Esophagus muscularis mucosa (tissue), 4 donors: ENCODE measurements around the gene ENDOG. TPM values are rescaled to one million over a fixed set of nuclear protein-coding genes. Genes with fewer than 3 reads are reported as not detected.
"Not testable (repeated sequence)": the region's sequence is repeated elsewhere in the genome, so short reads cannot be mapped to it uniquely, and the experiment has no call there.

Experiments
- DNase-seq: peaks from one replicate; pipeline ENCODE4 v3.0.0-alpha.2; 2017; ENCODE audit errors: extremely low spot score
- H3K27ac ChIP-seq, 4 donors: fragments of 200-600 bp; sonication (generic); replicated peaks in 1 of 4; 1 replicate in 3 of 4; 2 replicates in 1 of 4; pipeline ENCODE4 v1.5.1; 2016 to 2019; ENCODE audit warnings: mild to moderate bottlenecking in 1 of 4
- H3K27me3 ChIP-seq, 4 donors: fragments of 200-600 bp; sonication (generic); one replicate each; pipeline versions ENCODE4 v1.5.1 to v1.6.0; 2016 to 2019
- H3K36me3 ChIP-seq, 4 donors: fragments of 200-600 bp; sonication (generic); one replicate each; pipeline ENCODE4 v1.5.1; 2016 to 2019
- H3K4me1 ChIP-seq, 4 donors: fragments of 200-600 bp; sonication (generic); one replicate each; pipeline ENCODE4 v1.5.1; 2016 to 2019
- H3K4me3 ChIP-seq, 4 donors: fragments of 200-600 bp; sonication (generic); 1 replicate in 2 of 4; 2 replicates in 2 of 4; pipeline ENCODE4 v1.5.1; 2016 to 2019; ENCODE audit warnings: mild to moderate bottlenecking in 4 of 4, moderate library complexity in 1 of 4
- H3K9me3 ChIP-seq, 4 donors: fragments of 200-600 bp; sonication (generic); 1 replicate in 3 of 4; 2 replicates in 1 of 4; pipeline ENCODE4 v1.5.1; 2016 to 2019
- EP300 ChIP-seq: sonication (generic); formaldehyde crosslinking; IDR thresholded peaks from one replicate; pipeline ENCODE4 v1.6.1; 2017; ENCODE audit warnings: antibody characterized with exemption
- POLR2A ChIP-seq: fragments of 450-650 bp; IDR thresholded peaks from one replicate; pipeline ENCODE4 v1.6.1; 2017; ENCODE audit warnings: antibody characterized with exemption, moderate library complexity, mild to moderate bottlenecking, low read depth
- POLR2AphosphoS5 ChIP-seq, 2 donors: sonication (generic); formaldehyde crosslinking; IDR thresholded peaks; one replicate each; pipeline ENCODE4 v1.6.1; 2017; ENCODE audit warnings: antibody characterized with exemption in 2 of 2
- WGBS: methylation state at CpG from one replicate; pipeline ENCODE4 v1.1.5; 2018; 5-methylcytosine and 5-hydroxymethylcytosine counted together
- intact Hi-C: fragments of 100-400 bp; cut with DNase I; formaldehyde crosslinking; loops from one replicate; pipeline ENCODE4 v1.15.1; 2023
- total RNA-seq, 4 donors: library from RNA; depleted of rRNA; stranded (reverse); fragments of >200 nt; gene quantifications; one replicate each; pipeline versions ENCODE4 v1.1.0 to v1.2.1, GENCODE V29; 2016
- TF ChIP-seq, protein P1 (sequence below), 3 experiments: fragments of 200-600 bp in 2 of 3; fragments of 450-650 bp in 1 of 3; sonication (generic) in 2 of 3; IDR thresholded peaks; one replicate each; pipeline ENCODE4 v1.5.1; 2017 to 2019; ENCODE audit warnings: antibody characterized with exemption in 3 of 3, mild to moderate bottlenecking in 2 of 3, moderate library complexity in 1 of 3

Gene ENDOG
- total RNA-seq, 4 donors from 2014 or later, result 21.4 to 44.5 (median 37.5) TPM

DNA sequence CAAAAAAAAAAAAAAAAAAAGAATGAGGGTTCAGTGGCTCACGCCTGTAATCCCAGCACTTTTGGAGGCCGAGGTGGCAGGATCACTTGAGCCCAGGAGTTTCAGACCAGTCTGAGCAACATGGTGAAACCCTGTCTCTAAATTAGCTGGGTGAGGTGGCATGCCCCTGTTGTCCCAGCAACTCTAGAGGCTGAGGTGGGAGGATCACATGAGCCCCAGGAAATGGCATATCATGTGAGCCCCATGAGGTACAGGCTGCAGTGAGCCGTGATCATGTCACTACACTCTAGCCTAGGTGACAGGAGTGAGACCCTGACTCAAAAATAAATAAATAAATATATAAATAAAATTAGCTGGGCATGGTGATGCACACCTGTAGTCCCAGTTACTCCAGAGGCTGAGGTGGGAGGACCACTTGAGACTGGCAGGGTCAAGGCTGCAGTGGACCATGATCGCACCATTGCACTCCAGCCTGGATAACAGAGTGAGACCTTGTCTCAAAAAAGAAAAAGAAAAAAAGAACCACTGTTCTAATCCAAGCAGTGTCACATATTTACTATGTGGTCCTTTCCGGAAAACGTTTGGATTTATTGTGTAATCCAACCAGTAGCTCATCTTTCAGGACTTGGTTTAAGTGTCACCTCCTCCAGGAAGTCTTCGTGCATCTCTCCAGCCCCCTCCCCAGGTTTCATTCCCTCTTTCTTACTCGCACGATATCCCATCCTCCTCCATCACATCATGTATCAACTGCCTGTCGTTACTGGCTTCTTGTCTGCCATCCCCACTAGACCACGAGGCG is 23.6 kb downstream of the ENDOG start:
- Histone ChIP-seq H3K36me3 (peaks cover 0 to 42% (median 20%) of the 10 kb centered on the region in 4 donors), H3K4me1 (no peaks in the 10 kb centered on the region), H3K4me3 (no peak overlapping the region), H3K9me3 (no peaks in the 10 kb centered on the region), H3K27ac (no peak overlapping the region), H3K27me3 (no peaks in the 10 kb centered on the region)
- no peak for DNase-seq
- intact Hi-C loops, result no loop called here
- TF ChIP-seq EP300 (no peak), POLR2AphosphoS5 (IDR thresholded peaks at IDR 0.05) (no peak), POLR2A (no peak)
- TF ChIP-seq, protein P1, sequence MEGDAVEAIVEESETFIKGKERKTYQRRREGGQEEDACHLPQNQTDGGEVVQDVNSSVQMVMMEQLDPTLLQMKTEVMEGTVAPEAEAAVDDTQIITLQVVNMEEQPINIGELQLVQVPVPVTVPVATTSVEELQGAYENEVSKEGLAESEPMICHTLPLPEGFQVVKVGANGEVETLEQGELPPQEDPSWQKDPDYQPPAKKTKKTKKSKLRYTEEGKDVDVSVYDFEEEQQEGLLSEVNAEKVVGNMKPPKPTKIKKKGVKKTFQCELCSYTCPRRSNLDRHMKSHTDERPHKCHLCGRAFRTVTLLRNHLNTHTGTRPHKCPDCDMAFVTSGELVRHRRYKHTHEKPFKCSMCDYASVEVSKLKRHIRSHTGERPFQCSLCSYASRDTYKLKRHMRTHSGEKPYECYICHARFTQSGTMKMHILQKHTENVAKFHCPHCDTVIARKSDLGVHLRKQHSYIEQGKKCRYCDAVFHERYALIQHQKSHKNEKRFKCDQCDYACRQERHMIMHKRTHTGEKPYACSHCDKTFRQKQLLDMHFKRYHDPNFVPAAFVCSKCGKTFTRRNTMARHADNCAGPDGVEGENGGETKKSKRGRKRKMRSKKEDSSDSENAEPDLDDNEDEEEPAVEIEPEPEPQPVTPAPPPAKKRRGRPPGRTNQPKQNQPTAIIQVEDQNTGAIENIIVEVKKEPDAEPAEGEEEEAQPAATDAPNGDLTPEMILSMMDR (IDR thresholded peaks at IDR 0.05), result no peak
- 89% methylated on average over 12 of the region's 12 CpGs for WGBS

DNA sequence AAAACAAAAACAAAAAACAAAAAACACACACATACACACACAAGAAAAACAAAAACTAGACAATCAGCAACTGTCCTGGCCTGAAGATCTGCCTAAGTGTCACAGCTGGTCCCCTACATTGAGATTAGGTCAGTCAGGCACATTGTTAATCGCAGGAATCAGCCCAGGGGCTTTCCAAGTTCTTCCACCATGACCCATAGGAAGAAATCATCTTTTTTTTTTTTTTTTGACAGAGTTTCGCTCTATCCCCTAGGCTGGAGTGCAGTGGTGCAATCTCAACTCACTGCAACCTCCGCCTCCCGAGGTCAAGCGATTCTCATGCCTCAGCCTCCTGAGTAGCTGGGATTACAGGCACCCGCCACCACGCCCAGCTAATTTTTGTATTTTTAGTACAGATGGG is 24.9 kb downstream of the ENDOG start:
- intact Hi-C loops, H3K27me3 ChIP-seq, H3K4me3 ChIP-seq, H3K27ac ChIP-seq, DNase-seq, H3K9me3 ChIP-seq, H3K4me1 ChIP-seq: not testable (repeated sequence)
- 97% methylated on average over 7 of the region's 7 CpGs for WGBS
- H3K36me3 ChIP-seq, result peaks cover 0 to 32% (median 15%) of the 10 kb centered on the region in 4 donors

DNA sequence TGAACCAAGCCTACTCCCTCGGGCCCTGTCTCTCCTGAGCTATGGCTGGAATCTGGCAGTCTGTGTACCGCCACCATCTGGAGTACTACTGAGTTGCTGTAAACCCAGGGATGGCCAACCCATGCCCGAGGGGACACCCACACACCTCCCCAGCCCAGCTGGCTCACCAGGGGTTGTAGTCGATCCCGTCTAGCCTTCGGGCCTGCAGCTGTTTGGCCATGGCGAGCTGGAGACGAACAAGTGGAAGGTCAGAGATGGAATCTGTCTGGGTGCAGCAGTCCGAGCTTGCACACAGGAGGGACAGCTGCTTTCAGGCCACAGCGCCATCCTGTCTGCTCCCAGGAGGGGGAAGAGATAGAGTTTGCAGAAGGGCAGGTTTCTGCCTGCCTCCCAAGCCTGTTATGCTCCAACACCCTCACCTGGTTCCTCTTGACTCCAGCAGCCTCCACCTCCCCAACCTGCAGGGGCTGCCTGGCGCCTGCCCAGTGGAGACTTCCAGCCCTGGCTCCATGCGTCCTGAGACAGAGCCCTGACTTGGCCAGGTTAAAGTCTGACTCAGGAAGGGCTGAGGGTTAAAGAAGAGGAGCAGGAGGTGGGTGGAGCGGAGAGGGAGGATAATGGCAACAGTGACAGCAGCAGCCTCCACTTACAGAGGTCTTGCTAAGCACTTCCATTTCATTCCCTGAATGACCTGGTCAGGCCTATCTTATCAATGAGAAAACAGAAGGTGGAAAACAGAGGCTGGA is 27.1 kb downstream of the ENDOG start:
- Histone ChIP-seq H3K4me3 (no peak overlapping the region), H3K4me1 (no peaks in the 10 kb centered on the region), H3K27ac (no peak overlapping the region), H3K9me3 (no peaks in the 10 kb centered on the region), H3K27me3 (no peaks in the 10 kb centered on the region), H3K36me3 (peaks cover 0 to 22% (median 14%) of the 10 kb centered on the region in 4 donors)
- no peak for DNase-seq
- no peak for TF ChIP-seq POLR2A
- TF ChIP-seq, protein P1 (IDR thresholded peaks at IDR 0.05), result no peak
- no peak for TF ChIP-seq EP300
- TF ChIP-seq POLR2AphosphoS5 (IDR thresholded peaks at IDR 0.05), result no peak
- 81% methylated on average over 13 of the region's 13 CpGs for WGBS
- intact Hi-C loops, result no loop called here

DNA sequence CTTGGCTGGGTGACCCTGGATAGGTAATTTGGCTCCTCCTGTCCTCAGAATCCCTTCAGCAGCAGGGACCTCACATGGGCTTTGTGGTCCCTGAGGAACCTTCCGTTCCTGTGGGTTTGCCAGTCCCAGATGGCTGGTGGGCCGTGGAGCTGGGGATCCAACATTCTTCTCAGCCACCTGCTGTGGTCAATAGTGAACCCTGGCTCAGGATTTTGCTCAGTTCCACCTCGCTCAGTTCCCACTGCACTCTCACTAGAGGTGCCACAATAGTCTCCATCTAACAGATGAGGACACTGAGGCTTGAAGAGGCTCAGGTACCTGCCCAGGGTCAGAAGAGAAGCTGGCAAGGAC is 28.4 kb downstream of the ENDOG start:
- Histone ChIP-seq H3K9me3 (no peaks in the 10 kb centered on the region), H3K36me3 (peaks cover 0 to 14% (median 12%) of the 10 kb centered on the region in 4 donors), H3K4me3 (no peak overlapping the region), H3K27ac (no peak overlapping the region), H3K4me1 (no peaks in the 10 kb centered on the region), H3K27me3 (no peaks in the 10 kb centered on the region)
- DNase-seq, result no peak
- 89% methylated on average over 3 of the region's 3 CpGs for WGBS
- TF ChIP-seq, protein P1 (IDR thresholded peaks at IDR 0.05), result no peak
- no peak for TF ChIP-seq POLR2A
- no peak for TF ChIP-seq POLR2AphosphoS5 (IDR thresholded peaks at IDR 0.05)
- TF ChIP-seq EP300, result no peak
- intact Hi-C loops, result no loop called here

DNA sequence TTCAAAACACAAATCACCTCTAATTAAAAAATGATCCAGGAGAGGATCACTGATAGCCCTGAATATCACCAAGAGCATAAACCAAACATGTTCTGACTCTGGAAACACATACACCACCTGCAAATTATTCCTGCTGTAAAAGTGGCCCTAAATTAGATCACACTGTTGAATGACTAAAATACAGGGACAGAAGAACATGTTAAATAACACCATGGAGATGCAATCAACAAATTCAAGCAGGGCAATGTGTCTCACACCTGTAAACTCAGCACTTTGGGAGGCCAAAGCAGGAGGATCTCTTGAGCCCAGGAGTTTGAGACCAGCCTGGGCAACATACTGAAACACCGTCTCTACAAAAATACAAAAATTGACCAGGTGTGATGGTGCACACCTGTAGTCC is 29.5 kb downstream of the ENDOG start:
- Histone ChIP-seq H3K9me3 (no peaks in the 10 kb centered on the region), H3K4me1 (no peaks in the 10 kb centered on the region), H3K4me3 (no peak overlapping the region), H3K27ac (no peak overlapping the region), H3K27me3 (no peaks in the 10 kb centered on the region), H3K36me3 (peaks cover 0 to 2% (median 1%) of the 10 kb centered on the region in 4 donors)
- intact Hi-C loops, result no loop called here
- TF ChIP-seq EP300 (no peak), POLR2A (no peak), POLR2AphosphoS5 (IDR thresholded peaks at IDR 0.05) (no peak)
- TF ChIP-seq, protein P1 (IDR thresholded peaks at IDR 0.05), result no peak
- no peak for DNase-seq
- 100% methylated on average over 1 of the region's 1 CpG for WGBS

DNA sequence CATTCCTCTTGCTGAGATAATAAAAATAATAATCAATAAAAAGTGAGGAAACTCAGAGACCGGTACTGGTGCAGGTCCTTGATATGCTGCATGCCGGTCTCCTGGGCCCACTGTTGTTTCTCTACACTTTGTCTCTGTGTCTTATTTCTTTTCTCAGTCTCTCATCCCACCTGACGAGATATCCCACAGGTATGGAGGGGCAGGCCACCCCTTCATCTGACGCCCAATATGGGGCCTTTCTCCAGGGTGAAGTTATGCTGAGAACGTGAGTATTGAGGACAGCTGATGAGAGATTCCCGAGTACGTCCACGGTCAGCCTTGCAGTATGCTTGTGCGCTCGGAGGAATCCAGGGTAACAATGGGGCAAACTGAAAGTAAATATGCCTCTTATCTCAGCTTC is 32.7 kb downstream of the ENDOG start:
- H3K27ac ChIP-seq, intact Hi-C loops, DNase-seq, H3K9me3 ChIP-seq, H3K36me3 ChIP-seq, H3K4me1 ChIP-seq, H3K27me3 ChIP-seq, H3K4me3 ChIP-seq: not testable (repeated sequence)
- 97% methylated on average over 10 of the region's 10 CpGs for WGBS
